GM12878 (cell line): ENCODE measurements around the gene VTI1A. TPM values are rescaled to one million over a fixed set of nuclear protein-coding genes. Genes with fewer than 3 reads are reported as not detected.
A peak's percentile ranks its signal among the peaks of the same experiment; 100 is the strongest.

ENCODE experiments used
- BCL11A ChIP-seq: IDR thresholded peaks from 2 replicates; pipeline ENCODE4 v1.6.1; 2011; ENCODE audit warnings: low read depth, low read length
- CUX1 ChIP-seq: IDR thresholded peaks from 2 replicates; pipeline ENCODE4 v1.6.1; 2012; ENCODE audit warnings: improper control_type of control experiment, low read depth, low read length; ENCODE audit not compliant: insufficient replicate concordance
- E2F8 ChIP-seq: fragments of 450-650 bp; IDR thresholded peaks from 2 replicates; pipeline ENCODE4 v1.6.1; 2018; ENCODE audit warnings: mild to moderate bottlenecking, low read depth, moderate library complexity; ENCODE audit not compliant: partially characterized antibody
- E4F1 ChIP-seq: fragments of 450-650 bp; IDR thresholded peaks from 2 replicates; pipeline ENCODE4 v1.6.1; 2018; ENCODE audit warnings: borderline replicate concordance, mild to moderate bottlenecking; ENCODE audit not compliant: partially characterized antibody
- ESRRA ChIP-seq: IDR thresholded peaks from 2 replicates; pipeline ENCODE4 v1.6.1; 2012; ENCODE audit warnings: mild to moderate bottlenecking, low read length, improper control_type of control experiment
- HCFC1 ChIP-seq: fragments of 150-350 bp; IDR thresholded peaks from 2 replicates; pipeline ENCODE4 v1.6.1; 2014; ENCODE audit warnings: low read length
- KLF5 ChIP-seq: fragments of 450-650 bp; IDR thresholded peaks from 2 replicates; pipeline ENCODE4 v1.6.1; 2014; ENCODE audit warnings: mild to moderate bottlenecking; ENCODE audit not compliant: partially characterized antibody
- NFYA ChIP-seq: IDR thresholded peaks from 2 replicates; pipeline ENCODE4 v1.6.1; 2011; ENCODE audit warnings: low read depth, mild to moderate bottlenecking, low read length, improper control_type of control experiment, borderline replicate concordance
- PKNOX1 ChIP-seq: fragments of 450-650 bp; IDR thresholded peaks from 2 replicates; pipeline ENCODE4 v1.6.1; 2016; ENCODE audit warnings: mild to moderate bottlenecking
- POLR2AphosphoS5 ChIP-seq: IDR thresholded peaks from 2 replicates; pipeline ENCODE4 v1.6.1; 2011; ENCODE audit warnings: mild to moderate bottlenecking, low read length, inconsistent platforms
- PRDM15 ChIP-seq: fragments of 450-650 bp; formaldehyde crosslinking; IDR thresholded peaks from 2 replicates; pipeline ENCODE4 v1.4.0; 2020; ENCODE audit warnings: mild to moderate bottlenecking, moderate library complexity
- SMC3 ChIP-seq: IDR thresholded peaks from 2 replicates; pipeline ENCODE4 v1.6.1; 2011; ENCODE audit warnings: low read length, improper control_type of control experiment, borderline replicate concordance
- SREBF2 ChIP-seq: IDR thresholded peaks from 2 replicates; pipeline ENCODE4 v1.6.1; 2012; ENCODE audit warnings: mild to moderate bottlenecking, low read length
- TCF12 ChIP-seq: IDR thresholded peaks from 2 replicates; pipeline ENCODE4 v1.6.1; 2011; ENCODE audit warnings: low read depth, mild to moderate bottlenecking, low read length
- ZZZ3 ChIP-seq: IDR thresholded peaks from 2 replicates; pipeline ENCODE4 v1.6.1; 2011; ENCODE audit warnings: low read depth; ENCODE audit not compliant: control insufficient read depth, insufficient read length
- polyA plus RNA-seq, 11 experiments: library from polyadenylated mRNA; depleted of rRNA in 4 of 11; unstranded in 6 of 11; stranded (reverse) in 5 of 11; fragments of >200 nt; fragmentation: Nextera tagmentation in 4 of 11; fragmentation: Illumina TruSeq in 1 of 11; extraction: Ambion mirVana in 4 of 11; extraction: Trizol in 1 of 11; gene quantifications; 1 replicate in 1 of 11; 2 replicates in 10 of 11; pipeline versions ENCODE4 v1.2.1 to v1.2.3, GENCODE V29; 2011 to 2016; ENCODE audit warnings: inconsistent platforms in 2 of 11, missing spikeins in 2 of 11, low read depth in 1 of 11
- total RNA-seq, 4 experiments: library from RNA; depleted of rRNA in 3 of 4; stranded (reverse); fragments of >200 nt in 3 of 4; fragmentation: Illumina TruSeq in 1 of 4; extraction: Trizol in 1 of 4; gene quantifications; 2 replicates each; pipeline versions ENCODE4 v1.2.1 to v1.2.3, GENCODE V29; 2013 to 2021

VTI1A gene
- total and polyA plus RNA-seq, 10 of the 15 experiments (the other 5 are each of a cell fraction or from before 2014, with no cell fraction given): 12.4 to 43.2 (median 27.5) TPM

- no peak for TF ChIP-seq CUX1
- TF ChIP-seq E2F8: no peak
- no peak for TF ChIP-seq SMC3
- TF ChIP-seq ESRRA: no peak
- no peak for TF ChIP-seq NFYA
- TF ChIP-seq PKNOX1: no peak
- no peak for TF ChIP-seq PRDM15 (CRISPR knock-in tag)
- TF ChIP-seq BCL11A: peak; percentile 23; the same call in 1 of the 2 replicates
- TF ChIP-seq POLR2AphosphoS5: no peak
- TF ChIP-seq TCF12: no peak
- TF ChIP-seq ZZZ3: no peak
- TF ChIP-seq HCFC1: no peak
- TF ChIP-seq SREBF2: no peak
- no peak for TF ChIP-seq E4F1
- no peak for TF ChIP-seq KLF5
These were observed 99.5 kb downstream of the VTI1A start (continued) for GRCh38 chr10:112546474-112546873.
